ENCODE data around the gene DSG3.

Gene DSG3

GRCh38 chr18:31432316-31432715 is 15.2 kb upstream of the DSG3 start:
- no peak for DNase-seq (ENCODE audit: low spot score)

DNA sequence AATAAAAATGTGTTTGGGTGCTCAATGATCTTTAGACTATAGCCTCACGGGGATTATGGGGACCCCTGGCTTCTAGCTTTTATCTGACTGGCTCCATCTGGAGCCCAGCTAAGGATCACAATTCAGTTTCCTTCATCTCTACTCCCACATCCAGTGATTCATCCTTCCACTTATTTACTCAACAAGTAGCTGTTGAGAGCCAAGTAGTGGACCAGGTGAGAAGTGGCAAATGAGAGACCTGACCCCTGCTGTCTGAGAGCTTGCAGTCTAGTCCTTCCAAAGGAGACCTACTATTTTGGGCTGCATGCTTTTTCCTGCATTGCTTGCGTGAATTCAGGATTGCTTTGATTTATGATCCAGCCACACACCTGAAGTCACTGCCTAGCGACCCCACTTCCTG is 10.7 kb upstream of the DSG3 start:
- DNase-seq (ENCODE audit: low spot score): no peak

DNA sequence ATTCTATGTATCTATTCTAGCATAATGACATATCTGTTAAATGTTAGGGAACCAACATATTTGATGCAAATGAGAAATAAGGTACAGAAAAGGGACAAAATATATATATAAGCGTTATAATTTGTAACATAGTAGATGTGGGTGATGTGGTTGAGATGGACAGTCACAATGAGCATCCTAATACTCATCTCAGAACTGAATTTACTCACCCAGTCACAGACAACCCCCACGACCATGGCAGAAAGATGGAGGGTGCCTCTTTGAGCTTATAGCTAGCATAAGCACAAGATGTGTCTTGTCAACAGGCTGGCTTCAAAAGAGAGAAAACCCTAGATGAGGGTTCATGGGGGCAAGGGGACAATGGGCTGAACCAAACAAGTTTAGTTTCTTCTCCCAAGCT is 9.1 kb upstream of the DSG3 start:
- no peak for DNase-seq (ENCODE audit: low spot score)

DNA sequence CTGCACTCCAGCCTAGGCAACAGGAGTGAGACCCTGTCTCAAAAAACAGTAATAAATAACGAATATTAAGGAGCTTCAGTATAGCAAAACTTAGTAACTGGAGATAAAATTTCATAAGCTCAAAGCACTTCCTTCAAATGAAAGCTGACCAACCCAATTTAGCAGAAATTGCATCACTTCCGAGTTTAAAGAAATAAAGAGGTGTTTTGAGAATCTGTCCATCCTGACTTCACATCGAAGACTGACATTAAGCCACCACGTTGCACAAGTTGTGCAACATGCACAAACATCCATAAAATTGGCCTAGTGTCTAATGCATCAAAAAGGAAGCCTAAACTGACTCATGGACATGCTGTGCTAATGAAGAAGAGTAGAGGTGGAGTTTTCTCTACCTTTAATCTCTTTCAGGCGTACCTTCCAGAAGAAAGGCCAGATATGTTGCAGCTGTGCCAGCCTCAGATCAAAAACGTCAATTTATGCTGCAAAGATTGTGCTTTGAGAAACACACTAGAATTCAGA is 7.7 kb upstream of the DSG3 start:
- no peak for DNase-seq (ENCODE audit: low spot score)

DNA sequence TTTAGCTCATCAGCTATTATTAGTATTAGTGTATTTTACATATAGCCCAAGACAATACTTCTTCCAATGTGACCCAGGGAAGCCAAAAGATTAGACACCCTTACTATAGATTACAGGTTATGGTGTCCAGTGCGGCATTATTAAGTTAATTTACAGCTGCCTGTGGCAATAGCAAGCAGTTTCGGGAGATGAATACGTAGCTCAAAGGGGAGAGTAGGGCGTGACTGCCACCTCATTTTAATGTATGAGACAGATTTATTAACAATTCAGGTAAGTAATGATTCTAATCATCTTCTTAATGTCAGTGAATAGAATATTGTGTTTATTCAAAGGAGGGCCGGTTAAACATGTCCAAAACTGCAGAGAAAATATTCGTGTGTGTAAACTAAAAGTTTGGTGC is 6.8 kb upstream of the DSG3 start:
- DNase-seq (ENCODE audit: low spot score): no peak

DNA sequence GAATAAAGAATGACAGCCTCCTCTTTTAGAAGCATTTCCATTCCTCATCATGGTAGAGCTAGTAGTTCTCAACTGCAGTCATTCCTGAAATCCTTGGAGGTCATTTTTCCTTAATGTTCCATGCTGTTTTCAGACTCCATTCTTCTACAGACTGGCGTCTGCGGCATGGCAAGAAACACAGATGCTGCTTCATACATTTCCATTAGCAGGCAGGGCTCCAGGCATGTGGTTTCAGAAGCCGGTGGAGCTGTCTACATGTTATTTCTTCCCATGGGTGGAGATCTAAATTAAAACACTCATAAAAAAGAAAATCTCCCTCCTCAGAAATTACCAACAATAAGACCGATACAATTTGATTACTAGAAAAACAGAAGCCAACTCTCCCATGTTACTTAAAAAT is 6.0 kb upstream of the DSG3 start:
- DNase-seq (ENCODE audit: low spot score): no peak

- DNase-seq (ENCODE audit: low spot score): no peak
Measured at GRCh38 chr18:31444142-31444541, 3.4 kb upstream of the DSG3 start.

DNA sequence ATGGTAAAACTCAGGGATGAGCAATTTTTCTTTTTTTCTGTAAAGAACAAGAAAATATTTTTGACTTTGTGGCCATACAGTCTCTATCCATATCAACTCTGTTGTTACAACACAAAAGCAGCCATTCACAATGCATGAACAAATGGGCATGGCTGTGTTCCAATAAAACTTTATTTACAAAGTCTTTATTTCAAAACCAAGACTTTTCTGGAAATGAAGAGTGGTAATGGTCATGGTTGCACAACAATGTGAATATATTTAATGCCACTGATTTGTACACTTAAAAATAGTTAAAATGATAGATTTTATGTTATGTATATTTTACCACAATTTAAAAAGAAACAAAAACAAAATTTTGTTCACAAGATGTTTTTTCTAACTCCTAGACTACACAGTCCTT is 1.6 kb upstream of the DSG3 start:
- no peak for DNase-seq (ENCODE audit: low spot score)

DNA sequence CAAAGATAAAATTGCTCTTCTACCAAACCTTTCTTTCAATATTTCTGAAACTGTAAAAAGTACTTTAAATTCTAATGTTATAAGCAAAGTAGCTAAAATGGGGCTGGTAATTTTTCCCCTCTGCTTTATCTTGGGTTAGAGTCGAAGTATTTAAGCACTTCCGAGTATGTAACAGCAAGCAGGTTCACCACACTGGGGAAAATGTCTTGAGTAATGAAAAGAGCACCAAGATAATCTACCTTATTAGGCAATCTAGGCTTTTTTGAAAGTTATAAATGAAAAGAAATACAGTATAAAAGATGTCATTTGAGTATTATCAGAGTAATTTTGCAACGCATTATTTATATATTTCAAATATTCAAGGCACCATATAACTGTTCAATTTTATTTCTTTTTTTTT is 687 bp upstream of the DSG3 start:
- no peak for DNase-seq (ENCODE audit: low spot score)

DNA sequence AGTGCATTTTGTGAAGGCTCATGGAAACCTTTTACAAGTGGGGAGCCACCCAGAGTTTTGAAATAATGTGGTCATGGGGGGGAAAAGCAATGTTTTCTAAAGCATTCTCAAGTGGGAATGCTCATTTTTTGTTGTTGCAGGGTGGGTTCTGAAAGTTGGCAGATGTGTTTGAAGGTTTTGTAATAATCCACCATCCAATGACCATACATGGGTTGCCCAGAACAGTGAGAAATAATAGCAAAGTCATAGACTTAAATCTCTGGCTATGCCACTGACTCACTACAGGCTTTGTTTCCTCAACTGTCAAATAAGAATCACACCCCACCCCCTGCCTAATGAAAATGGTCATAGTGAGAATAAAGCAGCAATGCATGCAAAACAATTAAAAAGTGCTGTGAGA is 2.9 kb downstream of the DSG3 start:
- no peak for DNase-seq (ENCODE audit: low spot score)

GRCh38 chr18:31451625-31452024 is 4.1 kb downstream of the DSG3 start:
- no peak for DNase-seq (ENCODE audit: low spot score)

- DNase-seq (ENCODE audit: low spot score): no peak
Measured at GRCh38 chr18:31454066-31454708, 6.6 kb downstream of the DSG3 start.

DNA sequence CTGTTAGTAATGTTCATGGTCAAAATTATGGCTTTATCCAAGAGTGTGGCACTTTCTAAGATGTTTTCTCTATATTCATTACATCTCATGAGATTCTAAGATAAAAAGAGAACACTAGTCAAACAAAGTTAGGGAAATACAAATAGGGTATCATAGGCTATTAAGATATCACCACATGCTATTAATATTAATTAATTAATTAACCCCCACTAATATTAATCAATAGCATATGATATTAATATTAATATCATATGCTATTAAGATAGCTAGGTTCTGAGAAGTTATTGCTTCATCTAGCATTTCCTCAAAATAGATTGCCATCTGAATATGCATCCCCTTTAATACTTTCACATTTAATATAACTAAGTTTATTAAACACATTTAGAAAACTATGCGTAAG is 22.1 kb downstream of the DSG3 start:
- no peak for DNase-seq (ENCODE audit: low spot score)

GRCh38 chr18:31478688-31479087 is 31.1 kb downstream of the DSG3 start:
- no peak for DNase-seq (ENCODE audit: low spot score)

GRCh38 chr18:31482051-31482450 is 34.5 kb downstream of the DSG3 start:
- DNase-seq (ENCODE audit: low spot score): no peak

- DNase-seq (ENCODE audit: low spot score): no peak
Measured at GRCh38 chr18:31483396-31483795, 35.9 kb downstream of the DSG3 start.

GRCh38 chr18:31484461-31484860 is 36.9 kb downstream of the DSG3 start:
- no peak for DNase-seq (ENCODE audit: low spot score)

- DNase-seq (ENCODE audit: low spot score): no peak
Measured at GRCh38 chr18:31486165-31486564, 38.6 kb downstream of the DSG3 start.

GRCh38 chr18:31487246-31488015 is 39.9 kb downstream of the DSG3 start:
- no peak for DNase-seq (ENCODE audit: low spot score)

GRCh38 chr18:31489311-31489710 is 41.8 kb downstream of the DSG3 start:
- no peak for DNase-seq (ENCODE audit: low spot score)

- DNase-seq (ENCODE audit: low spot score): no peak
Measured at GRCh38 chr18:31490387-31490786, 42.8 kb downstream of the DSG3 start.

- no peak for DNase-seq (ENCODE audit: low spot score)
Measured at GRCh38 chr18:31490833-31491232, 43.3 kb downstream of the DSG3 start.

GRCh38 chr18:31491586-31491985 is 44.0 kb downstream of the DSG3 start:
- DNase-seq (ENCODE audit: low spot score): no peak

GRCh38 chr18:31492671-31493070 is 45.1 kb downstream of the DSG3 start:
- no peak for DNase-seq (ENCODE audit: low spot score)
